Trophoblast cell (in vitro differentiated cells and primary cell): Measurements from ENCODE around the gene TEX22.

ENCODE experiments used
- DNase-seq, 2 donors: peaks; one replicate each; pipeline ENCODE4 v3.0.0-alpha.2; 2016
- H2AFZ ChIP-seq: 2 replicates; pipeline ENCODE4 v1.6.1; 2013; ENCODE audit warnings: low read length, moderate library complexity, mild to moderate bottlenecking; ENCODE audit not compliant: insufficient read depth, poor library complexity
- H2AK5ac ChIP-seq: 2 replicates; pipeline ENCODE4 v1.6.1; 2013; ENCODE audit warnings: mild to moderate bottlenecking, low read length
- H2BK120ac ChIP-seq: 2 replicates; pipeline ENCODE4 v1.6.1; 2013; ENCODE audit warnings: low read length, mild to moderate bottlenecking, moderate library complexity; ENCODE audit not compliant: insufficient read depth, poor library complexity
- H2BK12ac ChIP-seq: 2 replicates; pipeline ENCODE4 v1.6.1; 2013; ENCODE audit warnings: mild to moderate bottlenecking, low read length, moderate library complexity
- H2BK5ac ChIP-seq: 2 replicates; pipeline ENCODE4 v1.6.1; 2013; ENCODE audit warnings: low read length, low read depth, moderate library complexity, mild to moderate bottlenecking; ENCODE audit not compliant: poor library complexity
- H3K14ac ChIP-seq: 2 replicates; pipeline ENCODE4 v1.6.1; 2013; ENCODE audit warnings: mild to moderate bottlenecking, low read length
- H3K18ac ChIP-seq: 2 replicates; pipeline ENCODE4 v1.6.1; 2013; ENCODE audit warnings: mild to moderate bottlenecking, low read length
- H3K23ac ChIP-seq: 2 replicates; pipeline ENCODE4 v1.6.1; 2013; ENCODE audit warnings: low read length
- H3K27ac ChIP-seq: 2 replicates; pipeline ENCODE4 v1.5.1; 2013; ENCODE audit warnings: low read depth, mild to moderate bottlenecking, inconsistent platforms, low read length, moderate library complexity
- H3K27me3 ChIP-seq: 2 replicates; pipeline ENCODE4 v1.6.1; 2013; ENCODE audit warnings: inconsistent platforms, mild to moderate bottlenecking, low read length, moderate library complexity; ENCODE audit not compliant: insufficient read depth
- H3K36me3 ChIP-seq, 2 experiments: 1 replicate in 1 of 2; 2 replicates in 1 of 2; pipeline ENCODE4 v1.6.1; 2013; ENCODE audit warnings: low read length in 2 of 2, mild to moderate bottlenecking in 2 of 2, moderate library complexity in 1 of 2; ENCODE audit not compliant: insufficient read depth in 2 of 2, control insufficient read depth in 1 of 2
- H3K4ac ChIP-seq: 2 replicates; pipeline ENCODE4 v1.6.1; 2013; ENCODE audit warnings: low read depth, mild to moderate bottlenecking, low read length, moderate library complexity
- H3K4me1 ChIP-seq, 2 experiments: 1 replicate in 1 of 2; 2 replicates in 1 of 2; pipeline ENCODE4 v1.6.1; 2013; ENCODE audit warnings: low read length in 2 of 2, mild to moderate bottlenecking in 2 of 2, moderate library complexity in 1 of 2; ENCODE audit not compliant: insufficient read depth in 2 of 2, control insufficient read depth in 1 of 2
- H3K4me2 ChIP-seq: 2 replicates; pipeline ENCODE4 v1.6.1; 2013; ENCODE audit warnings: inconsistent platforms, mild to moderate bottlenecking, low read length, moderate library complexity
- H3K4me3 ChIP-seq: 2 replicates; pipeline ENCODE4 v1.5.1; 2013; ENCODE audit warnings: mild to moderate bottlenecking, low read depth, low read length, inconsistent platforms
- H3K79me1 ChIP-seq: one replicate; pipeline ENCODE4 v1.6.1; 2013; ENCODE audit warnings: low read length
- H3K79me2 ChIP-seq: 2 replicates; pipeline ENCODE4 v1.6.1; 2013; ENCODE audit warnings: low read length, mild to moderate bottlenecking; ENCODE audit not compliant: control insufficient read depth, insufficient read depth, poor library complexity
- H3K9ac ChIP-seq: 2 replicates; pipeline ENCODE4 v1.6.1; 2013; ENCODE audit warnings: mild to moderate bottlenecking, low read length
- H3K9me3 ChIP-seq: 2 replicates; pipeline ENCODE4 v1.6.1; 2013; ENCODE audit warnings: low read depth, mild to moderate bottlenecking, control low read depth, inconsistent platforms, low read length; ENCODE audit not compliant: insufficient read depth
- H4K12ac ChIP-seq: 2 replicates; pipeline ENCODE4 v1.6.1; 2013; ENCODE audit warnings: low read depth, mild to moderate bottlenecking, low read length, moderate library complexity
- H4K8ac ChIP-seq: 2 replicates; pipeline ENCODE4 v1.6.1; 2013; ENCODE audit warnings: low read depth, mild to moderate bottlenecking, low read length, moderate library complexity
- H4K91ac ChIP-seq: one replicate; pipeline ENCODE4 v1.6.1; 2013; ENCODE audit warnings: low read depth, mild to moderate bottlenecking, low read length, moderate library complexity
- WGBS: extraction: QIAGEN DNeasy Blood & Tissue Kit; methylation state at CpG from one replicate; pipeline ENCODE4 v1.1.7; 2013; ENCODE audit warnings: missing lambda C conversion rate; ENCODE audit not compliant: insufficient read length, insufficient coverage; ENCODE audit errors: extremely low coverage; 5-methylcytosine and 5-hydroxymethylcytosine counted together

TEX22 gene

DNA sequence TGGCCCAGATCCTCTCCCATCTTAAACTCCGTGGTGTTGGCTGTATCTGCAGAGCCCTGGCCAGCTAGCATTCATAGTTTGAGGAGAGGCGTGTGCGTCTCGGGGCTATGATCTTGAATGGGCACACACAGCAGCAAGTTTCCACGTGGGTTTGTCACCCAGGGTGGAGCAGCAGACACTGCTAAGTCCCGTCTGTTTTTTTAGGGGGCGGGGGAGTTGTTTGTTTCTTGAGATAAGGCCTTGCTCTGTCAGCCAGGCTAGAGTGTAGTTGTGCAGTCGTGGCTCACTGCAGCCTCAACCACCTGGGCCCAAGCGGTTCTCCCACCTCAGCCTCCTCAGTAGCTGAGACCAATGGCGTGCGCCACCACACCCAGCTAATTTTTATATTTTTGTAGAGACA lies 20.1 kb upstream of the TEX22 start:
- H2AK5ac ChIP-seq: no peak overlapping the region
- H3K9me3 ChIP-seq: no peaks in the 10 kb centered on the region
- no peak overlapping the region for H3K14ac ChIP-seq
- no peaks in the 10 kb centered on the region for H3K79me2 ChIP-seq
- H3K4me3 ChIP-seq: no peak overlapping the region
- H2BK120ac ChIP-seq: no peak overlapping the region
- H4K8ac ChIP-seq: no peak overlapping the region
- H3K27me3 ChIP-seq: no peaks in the 10 kb centered on the region
- peaks cover 22 to 27% of the 10 kb centered on the region in 2 experiments for H3K36me3 ChIP-seq
- H3K18ac ChIP-seq: no peak overlapping the region
- WGBS: no CpG with 5 or more reads among the region's 11 CpGs
- H3K4ac ChIP-seq: no peak overlapping the region
- H2BK5ac ChIP-seq: no peak overlapping the region
- H4K91ac ChIP-seq: no peak overlapping the region
- no peak overlapping the region for H3K4me2 ChIP-seq
- no peak for DNase-seq
- H3K4me1 ChIP-seq: no peaks in the 10 kb centered on the region
- H2BK12ac ChIP-seq: no peak overlapping the region
- H3K23ac ChIP-seq: no peak overlapping the region
- H3K27ac ChIP-seq: no peak overlapping the region
- H3K79me1 ChIP-seq: no peaks in the 10 kb centered on the region
- H3K9ac ChIP-seq: no peak overlapping the region
- H2AFZ ChIP-seq: no peak overlapping the region
- no peak overlapping the region for H4K12ac ChIP-seq

DNA sequence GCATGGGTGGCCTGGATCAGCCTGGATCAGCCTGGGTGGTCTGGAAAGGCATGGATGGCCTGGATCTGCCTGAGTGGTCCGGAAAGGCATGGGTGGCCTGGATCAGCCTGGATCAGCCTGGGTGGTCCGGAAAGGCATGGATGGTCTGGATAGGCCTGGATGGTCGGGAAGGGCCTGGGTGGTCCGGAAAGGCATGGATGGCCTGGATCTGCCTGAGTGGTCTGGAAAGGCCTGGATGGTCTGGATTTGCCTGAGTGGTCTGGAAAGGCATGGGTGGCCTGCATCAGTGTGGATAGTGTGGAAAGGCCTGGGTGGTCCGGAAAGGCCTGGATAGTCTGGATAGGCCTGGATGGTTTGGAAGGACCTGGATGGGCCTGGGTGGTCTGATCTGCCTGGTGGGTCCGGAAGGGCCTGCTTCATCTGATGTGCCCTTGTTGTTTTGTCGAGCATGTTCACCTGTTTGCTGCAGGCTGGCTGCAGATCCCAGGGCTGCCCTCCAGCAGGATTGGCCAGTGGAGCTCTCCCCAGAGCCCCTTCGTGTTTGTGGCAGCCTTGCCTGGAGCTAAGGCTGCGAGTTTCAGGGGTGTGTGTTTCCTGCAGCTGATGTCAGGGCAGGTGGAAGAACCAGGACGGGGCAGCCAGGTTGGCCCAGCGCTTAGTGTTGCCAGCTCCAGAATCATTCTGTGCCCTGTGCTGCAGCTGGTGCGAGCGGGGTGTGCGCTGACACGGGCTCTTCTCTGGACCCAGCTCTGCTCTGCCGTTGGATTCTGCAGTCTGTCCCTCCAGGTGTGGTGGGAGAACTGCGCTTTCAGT lies 19.3 kb upstream of the TEX22 start:
- no peak overlapping the region for H4K91ac ChIP-seq
- DNase-seq: no peak
- H3K4ac ChIP-seq: no peak overlapping the region
- H2BK5ac ChIP-seq: no peak overlapping the region
- H3K4me1 ChIP-seq: no peaks in the 10 kb centered on the region
- no peak overlapping the region for H3K18ac ChIP-seq
- no peak overlapping the region for H3K14ac ChIP-seq
- no CpG with 5 or more reads among the region's 17 CpGs for WGBS
- H3K4me2 ChIP-seq: no peak overlapping the region
- no peaks in the 10 kb centered on the region for H3K79me2 ChIP-seq
- no peaks in the 10 kb centered on the region for H3K79me1 ChIP-seq
- no peaks in the 10 kb centered on the region for H3K27me3 ChIP-seq
- H3K9me3 ChIP-seq: peaks cover 2% of the 10 kb centered on the region
- H3K4me3 ChIP-seq: no peak overlapping the region
- no peak overlapping the region for H2AFZ ChIP-seq
- no peak overlapping the region for H2BK120ac ChIP-seq
- no peak overlapping the region for H3K9ac ChIP-seq
- no peak overlapping the region for H2AK5ac ChIP-seq
- H3K27ac ChIP-seq: no peak overlapping the region
- H3K23ac ChIP-seq: no peak overlapping the region
- H4K12ac ChIP-seq: no peak overlapping the region
- H3K36me3 ChIP-seq: peaks cover 30 to 35% of the 10 kb centered on the region in 2 experiments
- no peak overlapping the region for H2BK12ac ChIP-seq
- H4K8ac ChIP-seq: no peak overlapping the region

DNA sequence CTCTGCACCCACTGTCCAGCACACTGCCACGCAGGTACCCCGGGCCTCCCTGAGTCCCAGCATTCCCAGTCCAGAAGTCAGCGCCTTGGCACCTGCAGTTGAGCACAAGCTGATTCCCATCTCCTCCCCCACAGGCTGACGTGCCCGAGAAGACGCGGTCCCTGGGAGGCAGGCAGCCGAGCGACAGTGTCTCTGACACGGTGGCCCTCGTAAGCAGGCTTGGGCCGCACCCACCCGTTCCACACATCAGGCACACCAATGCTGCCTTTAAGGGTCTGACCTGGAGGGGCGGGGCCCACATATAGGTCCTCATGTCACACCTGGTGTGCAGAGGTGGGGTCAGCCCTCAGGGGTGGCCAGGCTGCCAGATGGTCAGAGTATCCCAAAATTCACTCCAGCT lies 18.4 kb upstream of the TEX22 start:
- H4K8ac ChIP-seq: no peak overlapping the region
- H3K79me2 ChIP-seq: no peaks in the 10 kb centered on the region
- no peak overlapping the region for H2AK5ac ChIP-seq
- no peaks in the 10 kb centered on the region for H3K79me1 ChIP-seq
- no peak overlapping the region for H2AFZ ChIP-seq
- H3K4ac ChIP-seq: no peak overlapping the region
- H2BK120ac ChIP-seq: no peak overlapping the region
- WGBS: no CpG with 5 or more reads among the region's 14 CpGs
- H3K23ac ChIP-seq: no peak overlapping the region
- peaks cover 35 to 44% of the 10 kb centered on the region in 2 experiments for H3K36me3 ChIP-seq
- no peak overlapping the region for H3K14ac ChIP-seq
- no peak overlapping the region for H3K4me3 ChIP-seq
- H3K27ac ChIP-seq: no peak overlapping the region
- no peak overlapping the region for H2BK12ac ChIP-seq
- no peak overlapping the region for H4K12ac ChIP-seq
- H4K91ac ChIP-seq: no peak overlapping the region
- H3K18ac ChIP-seq: no peak overlapping the region
- no peak overlapping the region for H2BK5ac ChIP-seq
- no peak overlapping the region for H3K9ac ChIP-seq
- no peaks in the 10 kb centered on the region for H3K4me1 ChIP-seq
- H3K4me2 ChIP-seq: no peak overlapping the region
- no peak for DNase-seq
- H3K27me3 ChIP-seq: no peaks in the 10 kb centered on the region
- H3K9me3 ChIP-seq: peaks cover 2% of the 10 kb centered on the region

DNA sequence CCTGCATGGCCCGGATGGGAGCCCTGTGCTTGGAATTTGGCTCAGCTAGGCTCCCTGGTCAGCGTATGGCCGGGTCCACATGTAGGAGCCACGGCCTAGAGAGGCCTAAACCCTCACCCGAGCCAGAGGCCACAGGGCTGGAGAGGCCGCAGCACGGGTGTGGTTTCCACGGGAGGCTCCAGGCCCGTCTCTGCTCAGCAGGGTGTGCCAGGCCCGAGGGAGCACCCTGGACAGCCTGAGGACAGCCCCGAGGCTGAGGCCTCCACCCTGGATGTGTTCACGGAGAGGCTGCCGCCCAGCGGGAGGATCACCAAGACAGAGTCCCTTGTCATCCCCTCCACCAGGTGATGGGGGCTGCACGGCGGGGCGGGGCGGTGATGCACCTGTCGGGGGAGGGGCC lies 17.6 kb upstream of the TEX22 start:
- WGBS: no CpG with 5 or more reads among the region's 19 CpGs
- H3K27me3 ChIP-seq: no peaks in the 10 kb centered on the region
- H3K79me1 ChIP-seq: no peaks in the 10 kb centered on the region
- no peak overlapping the region for H3K4ac ChIP-seq
- H2BK12ac ChIP-seq: no peak overlapping the region
- no peak overlapping the region for H3K23ac ChIP-seq
- H4K8ac ChIP-seq: no peak overlapping the region
- H3K79me2 ChIP-seq: no peaks in the 10 kb centered on the region
- H3K14ac ChIP-seq: no peak overlapping the region
- no peak overlapping the region for H3K27ac ChIP-seq
- no peak overlapping the region for H3K18ac ChIP-seq
- no peak overlapping the region for H2AFZ ChIP-seq
- H3K9ac ChIP-seq: no peak overlapping the region
- H3K4me2 ChIP-seq: no peak overlapping the region
- peaks cover 39 to 52% of the 10 kb centered on the region in 2 experiments for H3K36me3 ChIP-seq
- peaks cover 2% of the 10 kb centered on the region for H3K9me3 ChIP-seq
- H4K91ac ChIP-seq: no peak overlapping the region
- DNase-seq: no peak
- H3K4me1 ChIP-seq: no peaks in the 10 kb centered on the region
- no peak overlapping the region for H2AK5ac ChIP-seq
- H4K12ac ChIP-seq: no peak overlapping the region
- H3K4me3 ChIP-seq: no peak overlapping the region
- no peak overlapping the region for H2BK120ac ChIP-seq
- H2BK5ac ChIP-seq: no peak overlapping the region
